ENCODE data around the gene IRX3. TPM values are rescaled to one million over a fixed set of nuclear protein-coding genes. Genes with fewer than 3 reads are reported as not detected.

IRX3 gene
- total and polyA plus RNA-seq, 2 of the 8 experiments (the other 6 are each of a cell fraction or from before 2014, with no cell fraction given), result 0.50 to 1.6 TPM

GRCh38 chr16:54281535-54282201 lies 4.9 kb downstream of the IRX3 start (continued):
- TF ChIP-seq CHD7 (IDR thresholded peaks at IDR 0.05; ENCODE audit: insufficient replicate concordance, low read length) (no peak), KDM4A (IDR thresholded peaks at IDR 0.05; ENCODE audit: low read depth, low read length, severe bottlenecking) (peak; percentile 88), HDAC2 (IDR thresholded peaks at IDR 0.05; ENCODE audit: borderline replicate concordance in 1 of 2, low read depth in 2 of 2, low read length in 2 of 2) (no peak), RXRA (IDR thresholded peaks at IDR 0.05; ENCODE audit: insufficient read depth, low read depth, low read length) (no peak), TCF12 (IDR thresholded peaks at IDR 0.05; ENCODE audit: low read depth, low read length) (no peak), GTF2F1 (IDR thresholded peaks at IDR 0.05; ENCODE audit: borderline replicate concordance, low read depth, low read length) (no peak), CBX8 (IDR thresholded peaks at IDR 0.05; ENCODE audit: borderline replicate concordance, low read depth, low read length) (no peak), RBBP5 (IDR thresholded peaks at IDR 0.05; ENCODE audit: borderline replicate concordance, low read depth, low read length) (0 out of 2 replicates have a peak, but pooled peaks have one; percentile 20), SP4 (IDR thresholded peaks at IDR 0.05; ENCODE audit: low read length) (no peak), FOSL1 (IDR thresholded peaks at IDR 0.05; ENCODE audit: insufficient read depth, low read depth, low read length) (no peak)

Data from H1 (cell line).